Measurements from ENCODE around the gene TBC1D23.

DNA sequence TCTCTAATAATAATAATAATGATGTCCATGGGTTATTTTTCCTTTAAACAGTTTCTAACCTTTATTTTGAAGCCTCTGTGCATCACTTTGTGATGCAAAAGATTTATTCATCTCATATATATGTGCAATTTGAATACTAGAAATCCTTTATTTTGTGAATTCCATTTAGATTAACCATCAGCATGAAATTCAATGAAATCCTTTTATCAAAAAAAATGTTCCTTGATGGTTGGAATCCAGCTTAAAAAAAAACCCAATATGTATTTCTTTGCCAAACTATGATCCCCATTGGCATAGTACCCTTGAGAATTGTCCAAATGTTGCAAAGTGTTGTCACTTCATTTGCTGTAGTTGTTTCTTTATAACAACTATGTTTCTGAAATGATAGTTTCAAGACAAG, 7.4 kb downstream of the TBC1D23 start:
- TF ChIP-seq, protein P1, sequence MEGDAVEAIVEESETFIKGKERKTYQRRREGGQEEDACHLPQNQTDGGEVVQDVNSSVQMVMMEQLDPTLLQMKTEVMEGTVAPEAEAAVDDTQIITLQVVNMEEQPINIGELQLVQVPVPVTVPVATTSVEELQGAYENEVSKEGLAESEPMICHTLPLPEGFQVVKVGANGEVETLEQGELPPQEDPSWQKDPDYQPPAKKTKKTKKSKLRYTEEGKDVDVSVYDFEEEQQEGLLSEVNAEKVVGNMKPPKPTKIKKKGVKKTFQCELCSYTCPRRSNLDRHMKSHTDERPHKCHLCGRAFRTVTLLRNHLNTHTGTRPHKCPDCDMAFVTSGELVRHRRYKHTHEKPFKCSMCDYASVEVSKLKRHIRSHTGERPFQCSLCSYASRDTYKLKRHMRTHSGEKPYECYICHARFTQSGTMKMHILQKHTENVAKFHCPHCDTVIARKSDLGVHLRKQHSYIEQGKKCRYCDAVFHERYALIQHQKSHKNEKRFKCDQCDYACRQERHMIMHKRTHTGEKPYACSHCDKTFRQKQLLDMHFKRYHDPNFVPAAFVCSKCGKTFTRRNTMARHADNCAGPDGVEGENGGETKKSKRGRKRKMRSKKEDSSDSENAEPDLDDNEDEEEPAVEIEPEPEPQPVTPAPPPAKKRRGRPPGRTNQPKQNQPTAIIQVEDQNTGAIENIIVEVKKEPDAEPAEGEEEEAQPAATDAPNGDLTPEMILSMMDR (IDR thresholded peaks at IDR 0.05) = no peak
- TF ChIP-seq POLR2A (IDR thresholded peaks at IDR 0.05) = no peak
- TF ChIP-seq EP300 (IDR thresholded peaks at IDR 0.05) = no peak
